ENCODE results near the gene HUS1B.

HUS1B gene

DNA sequence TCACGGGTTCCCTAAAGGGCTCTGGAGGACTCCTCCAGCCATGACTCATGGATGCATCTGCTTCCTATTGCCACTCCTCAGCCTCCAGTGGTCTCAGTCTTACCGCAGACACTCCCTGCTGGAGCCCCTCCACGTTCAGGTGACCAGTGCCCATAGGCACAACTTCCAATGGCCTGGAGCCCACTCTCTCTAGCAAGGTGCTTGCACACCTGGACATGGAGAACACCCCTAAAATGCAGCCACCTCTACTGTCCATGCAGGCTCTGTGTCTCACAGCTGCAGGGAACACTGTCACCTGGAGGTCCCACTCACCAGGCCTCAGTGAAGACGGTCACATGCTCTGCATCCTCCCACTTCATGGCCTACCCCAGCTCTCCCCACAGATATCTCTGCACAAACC lies 36.0 kb downstream of the HUS1B start:
- no peak for DNase-seq

GRCh38 chr6:620166-620565 lies 36.7 kb downstream of the HUS1B start:
- DNase-seq: no peak

DNA sequence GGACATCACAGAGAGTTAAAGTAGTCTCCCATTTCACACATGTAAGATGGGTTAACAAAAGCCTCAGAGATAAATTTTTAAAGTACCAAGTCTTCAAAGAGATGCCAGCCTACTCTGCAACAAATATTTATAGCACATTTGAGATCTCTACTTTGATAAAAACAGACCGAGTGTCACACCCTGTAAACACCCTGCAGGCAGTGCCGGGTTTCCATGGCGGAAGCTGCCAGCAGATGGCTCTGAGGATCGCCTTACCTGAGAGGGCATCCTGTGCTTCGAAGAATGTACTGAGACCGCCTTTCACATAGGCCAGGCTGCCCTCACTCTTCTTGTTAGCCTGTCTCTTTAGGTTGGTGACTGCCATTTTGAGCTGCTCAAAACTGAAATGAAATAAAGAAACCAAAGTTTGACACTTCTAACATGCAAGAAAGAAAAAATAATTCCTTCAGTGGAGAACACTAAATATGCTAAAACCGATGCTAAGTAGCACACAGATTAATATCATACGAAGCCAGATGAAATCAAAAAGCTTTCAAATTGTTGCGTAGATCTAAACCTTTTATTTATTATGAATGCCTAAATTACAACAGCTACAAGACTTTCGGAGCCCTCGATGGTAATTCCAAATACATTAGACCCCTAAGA lies 39.3 kb downstream of the HUS1B start:
- DNase-seq: peak; percentile 8 to 29

- no peak for DNase-seq
Observed at GRCh38 chr6:613981-614380, 42.9 kb downstream of the HUS1B start.

DNA sequence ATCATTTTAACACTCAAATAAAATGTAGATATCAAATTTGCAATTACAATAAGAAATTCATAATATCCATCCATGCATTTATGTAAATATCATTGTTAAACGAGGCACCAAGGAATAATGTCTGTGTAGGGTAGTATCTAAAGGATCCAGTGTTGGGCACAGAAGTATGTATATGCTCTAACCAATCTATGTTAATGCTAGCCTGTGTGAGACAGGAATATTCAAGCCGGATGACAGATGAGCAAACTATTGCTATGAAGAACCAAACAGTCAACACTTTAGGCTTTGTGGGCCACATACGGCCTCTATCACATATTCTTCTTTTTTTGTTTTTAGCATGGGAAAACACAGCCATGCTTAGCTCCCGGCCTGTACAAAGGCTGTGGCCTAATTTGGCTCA lies 45.0 kb downstream of the HUS1B start:
- no peak for DNase-seq

- DNase-seq: no peak
Observed at GRCh38 chr6:610882-611281, 46.0 kb downstream of the HUS1B start.

DNA sequence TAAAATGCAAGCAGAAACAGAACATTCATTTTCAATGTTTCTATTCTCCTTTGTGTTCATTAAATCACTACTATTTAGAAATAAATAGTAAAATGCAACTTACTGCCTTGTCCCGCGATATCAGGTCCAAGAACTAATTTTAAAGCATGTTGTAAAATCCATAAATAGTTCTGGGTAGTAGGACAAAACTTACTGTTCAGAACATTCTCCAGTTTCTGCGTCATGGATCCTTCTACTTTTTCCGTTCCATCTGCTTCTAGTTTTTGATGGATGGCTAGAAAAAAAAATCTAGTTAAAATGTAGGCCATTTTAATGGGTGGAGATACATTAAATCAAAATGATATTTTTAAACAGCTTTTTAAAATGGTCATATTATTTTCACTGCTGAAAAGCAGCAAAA lies 47.0 kb downstream of the HUS1B start:
- no peak for DNase-seq

- no peak for DNase-seq
Observed at GRCh38 chr6:606829-607379, 50.0 kb downstream of the HUS1B start.

All from NCI-H2081 (cell line).